ENCODE measurements around the gene ABLIM2.
A peak's percentile ranks its signal among the peaks of the same experiment; 100 is the strongest.

The ABLIM2 gene

DNA sequence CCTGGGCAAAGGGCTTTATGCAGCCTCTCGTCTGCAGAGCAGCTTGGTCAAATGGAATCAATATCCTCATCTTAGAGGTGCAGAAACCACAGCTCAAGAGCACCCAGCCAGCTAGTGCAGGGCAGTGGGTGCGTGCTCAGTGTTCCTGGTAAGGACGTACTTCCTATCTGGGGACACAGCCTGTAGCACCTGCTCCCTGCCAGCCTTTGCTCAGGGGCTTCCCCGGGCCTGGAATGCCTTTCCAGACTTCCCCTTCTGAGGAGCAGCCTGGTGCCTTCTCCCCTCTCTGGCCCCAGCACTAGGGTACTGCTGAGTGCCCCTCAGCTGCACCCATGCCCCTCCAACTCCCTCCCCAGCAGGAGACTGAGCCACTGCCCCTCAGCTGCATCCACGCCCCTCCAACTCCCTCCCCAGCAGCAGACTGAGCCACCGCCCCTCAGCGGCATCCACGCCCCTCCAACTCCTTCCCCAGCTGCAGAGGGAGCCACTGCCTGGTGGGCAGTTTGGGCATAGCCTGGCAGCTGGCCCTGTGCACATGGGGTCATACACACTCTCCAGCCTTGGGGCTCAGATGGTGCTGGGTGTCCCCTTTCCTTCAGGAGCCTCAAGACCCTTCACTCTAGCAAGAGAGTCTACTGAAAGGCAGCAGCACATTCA lies 176.7 kb downstream of the ABLIM2 start:
- DNase-seq (ENCODE audit: low read depth), result no peak

DNA sequence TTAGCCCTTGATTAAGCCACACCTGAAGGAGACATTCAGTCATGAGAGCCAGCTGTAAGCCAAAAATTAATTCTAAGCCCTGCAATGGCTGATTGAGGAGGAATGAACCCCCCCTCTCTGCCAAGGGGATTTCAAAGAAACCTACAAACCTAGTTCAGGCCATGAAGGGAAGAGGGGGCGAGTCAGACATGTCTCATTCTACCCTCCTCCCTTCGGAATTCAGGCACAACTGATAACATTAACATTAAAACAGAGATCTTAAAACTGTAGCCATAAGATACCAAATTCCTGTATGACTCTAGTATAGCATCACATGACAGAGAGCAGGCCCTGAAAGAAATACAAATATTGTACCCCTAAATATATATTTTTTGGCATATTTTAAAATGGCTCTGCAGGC lies 178.6 kb downstream of the ABLIM2 start:
- DNase-seq (ENCODE audit: low read depth), result no peak

DNA sequence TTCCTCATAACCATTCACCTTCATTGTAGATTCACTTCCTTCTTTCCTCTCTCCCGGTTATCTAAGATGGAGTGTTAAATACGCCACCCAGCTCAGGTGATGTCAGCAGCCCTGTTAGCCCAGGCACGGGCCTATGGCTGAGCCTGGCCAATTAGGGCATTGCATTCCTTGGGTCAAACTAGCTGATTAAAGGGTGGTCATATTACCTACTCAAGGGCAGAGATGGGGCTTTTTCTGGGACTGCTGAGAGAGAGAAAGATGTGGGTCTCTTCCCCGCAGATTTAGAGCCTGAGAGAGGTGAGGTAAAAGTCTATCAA lies 179.0 kb downstream of the ABLIM2 start:
- no peak for DNase-seq (ENCODE audit: low read depth)

DNA sequence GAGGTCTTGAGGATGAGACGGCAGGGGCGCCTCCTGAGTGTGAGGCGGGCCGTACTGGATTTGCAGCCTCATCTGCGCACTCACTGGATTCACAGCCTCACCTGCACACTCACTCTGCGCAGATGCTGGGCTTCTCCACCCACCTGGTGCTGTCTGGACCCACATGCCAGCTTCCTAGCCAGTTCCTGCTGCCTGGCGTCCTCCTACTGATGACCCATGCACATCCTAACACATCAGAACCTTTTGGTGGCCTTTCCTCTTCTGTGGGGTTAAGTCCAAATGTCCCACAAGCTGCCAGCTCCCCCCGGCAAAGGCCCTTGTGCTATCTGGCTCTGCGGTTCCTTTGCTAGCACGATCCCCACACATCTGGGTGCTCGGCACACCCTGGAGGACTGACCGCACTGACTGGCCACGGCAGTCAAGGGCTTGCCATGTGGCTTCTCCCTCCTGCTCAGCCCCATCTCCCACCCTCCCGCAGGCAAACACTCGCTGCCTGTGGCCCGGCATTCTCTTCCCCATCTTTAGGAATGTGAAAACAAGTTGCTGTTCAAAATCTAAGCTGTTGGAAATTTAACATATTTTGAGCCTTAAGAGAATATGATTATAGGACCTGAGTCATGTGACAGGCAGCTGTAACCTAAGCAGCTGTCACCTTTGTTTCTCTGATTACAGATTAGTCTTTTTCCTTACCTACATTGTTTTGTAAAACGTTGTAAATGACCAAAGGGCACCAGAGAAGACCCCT lies 179.5 kb downstream of the ABLIM2 start:
- DNase-seq (ENCODE audit: low read depth), result no peak

DNA sequence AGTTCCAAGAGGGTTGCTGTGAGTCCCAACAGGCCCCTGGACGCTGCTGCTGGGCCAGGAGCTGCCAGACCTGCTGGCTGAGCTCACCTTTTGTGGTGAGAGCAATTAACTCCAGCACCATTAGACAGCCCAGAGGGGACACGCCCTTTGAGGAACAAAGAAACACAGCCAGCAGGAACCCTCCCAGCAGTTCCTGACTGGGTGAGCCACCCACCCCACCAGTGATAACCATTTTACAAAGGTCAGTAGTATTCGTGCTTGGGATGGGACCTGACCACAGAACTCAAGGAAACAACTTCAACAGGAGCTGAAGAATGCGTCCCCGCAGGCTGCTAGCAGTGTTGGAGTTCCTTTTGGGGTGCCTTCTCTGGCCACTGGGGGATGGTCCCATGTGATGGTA lies 180.1 kb downstream of the ABLIM2 start:
- DNase-seq (ENCODE audit: low read depth), result no peak

DNA sequence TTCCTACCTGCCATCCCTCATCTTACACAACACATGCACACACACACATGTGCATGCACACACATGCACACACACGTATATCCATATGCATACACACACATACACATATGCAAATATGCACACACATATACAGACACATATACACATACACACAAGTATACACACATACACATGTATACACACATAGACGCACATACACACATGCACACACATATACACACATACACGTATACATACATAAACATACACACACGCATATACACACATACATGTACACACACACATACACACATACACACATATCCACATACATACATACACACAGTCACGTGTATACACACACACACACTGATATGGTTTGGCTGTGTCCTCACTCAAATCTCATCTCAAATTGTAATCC lies 182.0 kb downstream of the ABLIM2 start:
- no peak for DNase-seq (ENCODE audit: low read depth)

DNA sequence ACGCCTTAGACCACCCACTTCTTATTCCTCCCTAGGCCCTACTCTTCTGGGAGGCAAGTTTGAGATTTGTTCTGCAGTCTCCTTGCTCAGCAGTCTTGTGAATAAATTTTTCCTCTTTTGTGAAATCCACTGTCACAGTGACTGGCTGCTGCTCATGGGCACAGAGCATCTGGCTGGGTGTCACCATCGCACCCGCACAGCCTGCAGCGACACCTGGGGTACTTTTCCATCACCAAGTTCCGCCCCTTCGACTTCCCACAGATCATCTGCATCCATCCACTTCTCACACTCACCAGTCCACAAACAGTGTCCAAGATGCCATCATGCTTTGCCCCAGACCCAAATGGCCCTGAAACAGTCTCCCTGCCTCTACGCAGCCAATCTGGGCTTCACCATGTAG lies 182.6 kb downstream of the ABLIM2 start:
- DNase-seq (ENCODE audit: low read depth), result no peak

DNA sequence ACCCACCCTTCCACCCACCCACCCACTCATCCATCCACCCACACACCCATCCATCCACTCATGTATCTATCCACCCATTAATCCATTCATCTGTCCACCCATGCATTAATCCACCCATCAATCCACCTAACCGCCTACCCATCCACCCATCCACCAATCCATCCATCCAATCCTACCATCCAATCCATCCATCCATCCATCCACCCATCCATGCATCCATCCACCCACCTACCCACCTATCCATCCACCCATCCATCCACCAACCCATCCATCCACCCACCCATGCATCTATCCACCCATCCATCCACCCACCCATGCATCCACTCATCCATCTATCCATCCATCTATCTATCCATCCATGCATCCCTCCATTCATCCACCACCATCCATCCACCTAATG lies 184.2 kb downstream of the ABLIM2 start:
- no peak for DNase-seq (ENCODE audit: low read depth)

DNA sequence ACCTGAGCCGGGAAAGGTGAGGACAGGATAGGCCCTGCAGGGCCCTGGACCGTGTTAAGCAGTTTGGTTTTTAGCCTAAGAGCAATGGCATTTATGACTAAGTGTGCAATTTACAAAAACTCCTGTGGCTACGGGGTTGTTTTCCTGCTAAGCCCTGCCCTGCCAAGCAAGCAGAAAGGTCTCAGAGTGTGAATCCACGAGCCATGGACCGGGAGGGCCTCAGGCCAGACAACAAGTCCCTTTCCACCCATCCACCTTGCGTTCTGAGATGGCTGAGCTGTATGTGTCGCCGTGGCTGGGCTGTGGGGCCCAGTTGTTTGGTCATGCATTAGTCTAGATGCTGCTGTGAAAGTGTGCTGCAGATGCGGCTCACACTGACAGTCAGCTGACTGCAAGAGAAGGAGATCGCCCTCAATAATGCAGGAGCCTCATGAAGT lies 185.1 kb downstream of the ABLIM2 start:
- no peak for DNase-seq (ENCODE audit: low read depth)

DNA sequence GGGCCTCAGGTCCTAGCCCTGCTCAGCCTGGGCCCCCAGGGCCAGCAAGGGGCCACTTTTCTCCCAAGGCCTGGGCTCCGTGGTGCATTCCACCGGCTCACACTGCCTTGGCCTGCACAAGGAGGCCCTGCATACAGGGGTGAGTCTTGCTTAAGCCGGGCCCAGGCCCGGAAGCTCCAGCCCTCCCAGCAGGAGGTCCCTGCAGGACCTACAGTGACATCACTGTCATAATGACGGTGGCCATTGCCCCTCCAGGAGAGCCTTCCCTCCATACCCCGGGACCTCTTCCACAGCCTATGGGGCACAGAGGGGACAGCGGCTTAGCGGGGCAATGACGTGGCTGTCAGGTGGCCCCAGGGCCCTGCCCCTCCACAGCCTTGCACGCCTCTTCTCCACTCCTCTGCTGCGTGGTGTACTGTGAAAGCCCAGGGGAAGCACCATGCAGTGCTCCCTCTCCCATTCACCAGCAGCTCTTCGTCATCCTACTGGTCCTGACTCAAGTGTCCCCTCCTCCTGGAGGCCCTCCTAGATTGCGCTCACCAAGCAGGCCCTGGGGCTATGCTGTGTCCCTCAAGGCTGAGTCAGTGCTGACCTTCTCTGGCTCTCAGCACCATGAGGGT lies 186.6 kb downstream of the ABLIM2 start:
- no peak for DNase-seq (ENCODE audit: low read depth)

DNA sequence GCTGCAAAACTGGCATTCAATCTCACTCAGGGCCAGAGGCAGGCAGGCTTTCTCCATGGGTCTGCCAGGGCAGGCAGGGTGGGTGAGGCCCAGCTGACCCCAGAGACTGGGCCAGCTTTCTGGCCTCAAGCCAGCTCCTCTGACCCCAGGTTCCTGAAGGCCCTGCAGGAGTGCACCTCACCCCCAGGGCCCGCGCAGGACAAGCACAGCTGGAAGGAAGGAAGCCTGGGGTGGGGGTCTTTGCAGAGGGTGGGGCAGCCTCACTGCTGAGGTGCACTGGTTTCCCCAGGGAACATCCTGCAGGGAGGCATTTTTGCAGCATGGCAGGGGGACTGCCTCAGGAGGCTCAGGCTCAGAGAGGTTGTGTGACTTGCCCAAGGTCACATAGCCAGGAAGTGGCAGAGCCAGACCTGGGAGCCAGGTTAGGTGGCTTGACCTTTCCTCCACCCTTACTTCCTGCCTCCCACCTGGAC lies 187.4 kb downstream of the ABLIM2 start:
- DNase-seq (ENCODE audit: low read depth), result no peak

DNA sequence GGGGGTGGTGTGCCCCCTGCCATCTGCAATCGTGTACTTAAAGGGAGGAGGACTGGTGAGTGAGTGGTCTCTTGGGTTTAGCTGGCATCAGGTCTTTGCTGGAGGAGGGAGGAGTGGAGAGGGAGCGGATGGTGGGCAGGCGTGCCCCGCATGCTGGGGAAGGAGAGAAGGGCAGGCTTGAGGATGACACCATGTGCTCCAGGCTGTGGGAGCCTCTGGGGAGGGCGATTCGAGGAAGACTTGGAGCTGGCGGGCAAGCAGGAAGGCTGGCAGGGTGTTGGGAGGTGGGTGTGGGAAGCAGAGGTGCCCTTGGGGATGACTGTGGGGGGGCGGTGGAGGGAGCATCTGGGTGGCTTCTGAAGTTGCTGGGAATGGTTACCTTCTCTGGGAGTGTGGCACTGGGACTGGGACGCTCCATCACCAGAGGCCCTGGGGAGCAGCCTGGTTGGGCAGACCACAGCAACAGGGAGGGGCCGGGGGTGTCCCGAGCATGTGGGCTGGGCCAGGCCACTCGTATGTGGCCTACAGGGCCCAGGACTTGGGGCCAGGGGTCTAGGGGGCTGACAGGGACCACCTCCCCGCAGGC lies 188.2 kb downstream of the ABLIM2 start:
- DNase-seq (ENCODE audit: low read depth), result no peak

DNA sequence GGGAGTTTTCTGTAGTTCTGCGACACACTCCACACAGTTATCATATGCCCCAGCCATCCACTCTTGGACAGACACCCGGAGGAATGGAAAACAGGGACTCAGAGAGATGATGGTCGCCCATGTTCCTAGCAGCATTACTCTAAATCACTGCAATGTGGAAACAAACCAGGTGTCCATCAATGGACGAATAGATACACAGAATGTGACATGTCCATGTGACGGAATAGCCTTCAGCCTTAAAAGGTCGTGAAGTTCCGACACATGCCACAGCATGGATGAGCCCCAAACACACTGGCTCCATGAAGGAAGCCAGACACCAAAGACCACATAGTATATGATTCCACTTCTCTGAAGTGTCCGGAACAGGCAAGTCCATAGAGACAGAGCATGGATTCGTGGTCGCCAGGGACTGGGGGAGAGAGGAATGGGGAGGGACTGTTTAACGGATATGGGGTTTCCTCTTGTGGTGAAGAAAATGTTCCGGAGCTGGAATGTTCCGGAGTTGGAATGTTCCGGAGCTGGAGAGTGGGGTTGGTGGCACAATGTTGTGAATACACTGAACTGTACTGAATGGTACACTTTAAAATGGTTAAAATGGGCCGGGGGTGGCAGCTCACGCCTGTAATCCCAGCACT lies 190.2 kb downstream of the ABLIM2 start:
- no peak for DNase-seq (ENCODE audit: low read depth)

DNA sequence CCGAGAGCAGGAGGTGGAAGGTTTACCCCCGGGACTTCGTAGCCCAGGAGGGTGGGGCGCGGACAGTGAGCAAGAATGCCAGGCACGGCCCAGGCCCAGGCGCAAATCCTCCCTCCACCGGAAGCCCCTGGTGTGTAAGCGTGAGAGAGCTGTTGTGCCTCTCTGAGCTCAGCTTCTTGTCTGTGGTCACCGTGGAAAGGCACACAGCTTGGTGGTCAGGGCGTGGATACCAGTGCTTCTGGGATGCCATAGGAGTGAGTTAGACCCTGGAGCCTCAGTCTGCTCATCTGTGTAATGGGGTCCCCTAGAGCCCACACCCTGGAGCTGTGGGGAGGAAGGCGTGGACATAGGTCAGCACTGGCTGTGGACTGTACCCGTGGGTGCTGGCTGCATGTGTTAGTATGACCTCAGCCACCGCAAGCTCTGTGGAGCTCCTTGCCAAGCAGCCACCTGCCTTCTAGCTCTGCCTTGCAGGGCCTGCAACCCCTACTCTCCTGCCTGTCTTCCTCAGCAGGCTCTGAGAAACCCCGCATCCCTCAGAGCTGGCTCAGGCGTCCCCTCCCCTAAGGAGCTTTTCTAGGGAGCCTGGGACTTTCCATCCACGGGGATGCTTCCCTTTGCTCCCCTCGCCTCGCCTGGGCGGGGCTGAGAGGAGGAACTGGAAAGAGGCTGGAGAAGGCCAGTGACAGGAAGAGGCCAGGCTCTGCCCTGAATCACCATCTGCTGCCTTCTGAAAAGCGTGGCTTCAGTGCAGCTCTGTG lies 190.9 kb downstream of the ABLIM2 start:
- no peak for DNase-seq (ENCODE audit: low read depth)

DNA sequence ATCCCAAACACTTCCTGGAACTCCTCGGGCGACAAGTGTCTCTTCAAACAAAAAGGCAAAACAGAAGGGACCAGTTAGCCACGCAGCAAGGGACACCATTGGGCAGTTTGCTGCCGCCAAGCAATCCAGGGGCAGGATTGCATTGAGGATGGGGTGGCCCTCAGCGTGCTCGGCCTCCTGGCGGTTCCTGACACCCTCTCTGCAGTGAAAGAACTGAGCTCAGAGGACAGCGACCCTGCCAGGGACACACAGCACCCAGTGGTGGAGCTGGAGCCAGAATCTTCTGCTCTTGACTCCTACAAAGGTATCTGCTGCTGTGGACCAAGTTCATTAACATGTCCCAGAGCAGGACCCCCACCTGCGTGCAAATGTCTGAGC lies 191.6 kb downstream of the ABLIM2 start:
- DNase-seq (ENCODE audit: low read depth), result no peak

DNA sequence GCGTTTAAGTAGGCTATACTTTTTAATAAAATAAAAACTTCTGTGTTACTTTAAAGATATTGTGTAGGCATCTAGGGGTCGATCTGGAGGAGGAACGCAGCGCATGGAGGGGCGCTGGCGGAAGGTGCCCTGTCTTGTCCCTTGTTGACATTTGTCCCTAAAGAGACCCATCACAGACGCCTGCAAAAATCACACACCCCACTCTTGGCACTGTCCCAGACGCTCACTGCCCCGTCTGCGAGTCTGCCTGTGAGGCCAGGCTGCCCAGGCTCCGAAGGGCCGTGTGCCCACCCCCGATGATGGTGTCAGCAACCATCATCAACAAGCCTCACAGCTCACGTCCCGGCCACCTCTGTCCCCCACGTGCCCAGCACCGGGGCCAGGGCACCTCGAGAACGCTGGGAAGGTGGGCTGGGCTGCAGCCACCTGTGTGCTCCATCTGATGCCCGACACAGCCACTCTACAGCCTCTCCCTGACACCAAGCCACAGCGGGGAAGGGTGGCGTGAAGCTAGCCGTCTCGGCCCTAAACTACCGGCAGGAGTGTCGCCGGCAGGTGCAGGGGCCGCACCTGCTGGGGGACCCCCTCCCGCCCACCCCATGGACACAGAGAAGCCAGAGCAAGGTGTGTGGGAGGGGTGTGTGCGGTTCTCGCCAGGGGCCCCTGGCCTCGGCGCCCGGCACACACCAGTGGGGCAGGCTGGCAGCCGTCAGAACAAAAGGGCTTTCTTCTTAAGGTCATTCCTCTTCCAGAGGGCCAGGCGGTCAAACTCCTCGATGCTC lies 192.1 kb downstream of the ABLIM2 start:
- DNase-seq (ENCODE audit: low read depth), result no peak

DNA sequence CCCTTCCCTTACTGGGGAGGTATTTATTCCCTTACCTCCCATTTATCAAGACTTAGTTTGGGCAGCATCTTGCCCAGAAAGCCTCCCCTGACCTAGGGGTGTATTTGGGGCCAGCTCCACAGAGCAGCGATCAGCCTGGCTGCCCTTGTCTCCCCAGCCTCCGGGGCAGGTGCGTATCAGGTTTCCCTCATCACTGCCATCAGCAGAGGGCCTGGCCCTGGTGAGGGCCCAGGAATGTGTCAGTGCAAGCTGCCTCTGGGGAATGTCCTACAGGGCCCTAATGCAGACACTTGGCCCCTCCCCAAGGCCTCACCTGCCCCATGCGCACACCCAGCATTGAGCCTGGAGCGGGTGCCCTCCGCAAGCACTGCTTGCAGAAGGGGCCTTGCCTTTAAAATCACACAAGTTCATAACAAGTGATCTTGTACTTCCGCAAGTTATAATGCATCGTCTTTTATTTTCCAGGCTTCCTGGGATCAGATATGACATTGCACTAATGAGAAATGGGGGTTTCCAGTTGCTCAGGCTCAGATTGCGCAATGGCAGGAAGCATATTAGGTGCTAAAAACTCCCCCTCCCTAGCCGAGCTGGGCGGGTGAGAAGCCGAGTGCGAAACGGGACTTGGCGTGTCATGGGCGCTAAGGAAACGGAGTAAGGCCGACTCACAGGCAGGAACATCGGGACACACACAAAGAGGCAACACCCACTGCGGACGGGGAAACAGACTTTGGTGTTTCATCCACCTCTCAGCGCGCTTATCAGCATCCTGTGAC lies 193.5 kb downstream of the ABLIM2 start:
- DNase-seq (ENCODE audit: low read depth), result peak; percentile 30

DNA sequence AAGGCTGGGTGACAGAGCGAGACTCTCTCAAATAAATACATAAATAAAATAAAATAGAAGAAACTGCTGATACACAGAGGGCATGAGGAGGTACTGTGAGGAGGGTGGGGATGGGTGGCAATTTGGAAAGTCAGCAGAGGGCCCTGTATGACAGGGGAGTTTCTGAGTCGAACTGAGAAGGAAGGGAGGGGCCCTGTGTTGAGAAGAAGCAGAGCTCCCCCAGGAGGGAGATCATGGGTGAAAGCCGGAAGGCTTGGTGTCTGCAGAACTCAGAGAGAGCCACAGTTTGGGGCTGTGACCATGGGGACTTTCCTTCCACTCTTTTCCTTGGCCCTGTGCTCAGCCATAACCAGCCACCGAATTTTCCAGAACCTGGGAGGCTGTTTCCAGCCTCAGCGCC lies 194.2 kb downstream of the ABLIM2 start:
- no peak for DNase-seq (ENCODE audit: low read depth)

DNA sequence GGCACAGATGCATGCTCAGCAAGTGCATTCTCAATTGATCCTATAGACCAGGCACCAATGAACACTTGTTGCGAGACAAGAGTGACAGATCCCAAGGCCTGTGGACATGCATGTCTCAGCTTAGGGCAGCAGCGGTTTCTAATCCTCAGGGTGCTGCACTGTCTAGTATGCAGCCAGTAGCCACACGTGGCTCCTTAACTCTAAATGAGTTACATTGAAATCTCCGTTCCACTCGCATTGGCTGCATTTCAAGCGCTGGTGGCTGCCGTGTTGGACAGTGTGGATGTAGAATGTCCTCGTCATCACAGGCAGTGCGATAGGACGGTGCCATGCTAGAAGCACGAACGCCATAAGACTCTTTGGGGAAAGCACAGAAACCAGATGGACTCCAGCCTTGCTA lies 194.9 kb downstream of the ABLIM2 start:
- DNase-seq (ENCODE audit: low read depth), result no peak
